KMS-11 (cell line): ENCODE measurements around the gene C1orf35.

Experiments
- H2AFZ ChIP-seq: fragments of 200-600 bp; sonication (generic); 2 replicates; pipeline ENCODE4 v1.6.1; 2016; ENCODE audit warnings: antibody characterized with exemption, mixed run types, low read depth
- H3K27ac ChIP-seq: fragments of 200-600 bp; sonication (generic); 2 replicates; pipeline ENCODE4 v1.6.1; 2016; ENCODE audit warnings: mild to moderate bottlenecking, mixed run types
- H3K27me3 ChIP-seq: fragments of 200-600 bp; sonication (generic); 2 replicates; pipeline ENCODE4 v1.6.1; 2017; ENCODE audit warnings: mild to moderate bottlenecking, low read depth, mixed run types, moderate library complexity; ENCODE audit not compliant: insufficient read depth
- H3K36me3 ChIP-seq: fragments of 200-600 bp; sonication (generic); 2 replicates; pipeline ENCODE4 v1.6.1; 2017; ENCODE audit warnings: mild to moderate bottlenecking, mixed run types; ENCODE audit not compliant: insufficient read depth
- H3K4me1 ChIP-seq: fragments of 200-600 bp; sonication (generic); 2 replicates; pipeline ENCODE4 v1.6.1; 2016; ENCODE audit warnings: mild to moderate bottlenecking, low read depth, mixed run types; ENCODE audit not compliant: poor library complexity, severe bottlenecking
- H3K4me2 ChIP-seq: fragments of 200-600 bp; sonication (generic); 2 replicates; pipeline ENCODE4 v1.7.0; 2016; ENCODE audit warnings: mild to moderate bottlenecking, mixed run types
- H3K4me3 ChIP-seq: fragments of 200-600 bp; sonication (generic); IDR thresholded peaks from 2 replicates; pipeline ENCODE4 v1.6.1; 2017; ENCODE audit warnings: low read depth, low read length, mixed read lengths; ENCODE audit not compliant: insufficient read depth
- H3K79me2 ChIP-seq: fragments of 200-600 bp; sonication (generic); 2 replicates; pipeline ENCODE4 v1.6.1; 2016; ENCODE audit warnings: low read depth, mixed run types; ENCODE audit not compliant: insufficient read depth
- H3K9ac ChIP-seq: fragments of 200-600 bp; sonication (generic); 2 replicates; pipeline ENCODE4 v1.6.1; 2016; ENCODE audit warnings: mild to moderate bottlenecking, mixed run types
- H4K20me1 ChIP-seq: fragments of 200-600 bp; sonication (generic); 2 replicates; pipeline ENCODE4 v1.6.1; 2016; ENCODE audit warnings: mild to moderate bottlenecking, mixed run types; ENCODE audit not compliant: insufficient read depth
- CTCF ChIP-seq: fragments of 200-600 bp; sonication (generic); conservative IDR thresholded peaks from 2 replicates; pipeline ENCODE4 v1.6.1; 2017; ENCODE audit warnings: low read depth, mild to moderate bottlenecking, antibody characterized with exemption, low read length, moderate library complexity, mixed read lengths

Gene C1orf35

GRCh38 chr1:228102791-228103620 lies at the start of gene C1orf35:
TSS of gene C1orf35 (minus strand) at chr1:228103325. CDS start at chr1:228103227, 98 bp downstream.
- Histone ChIP-seq H3K4me1 (peaks cover 21% of the 10 kb centered on the region), H3K27me3 (no peaks in the 10 kb centered on the region), H2AFZ (peak within 1 kb of the TSS; percentile 84), H3K36me3 (no peaks in the 10 kb centered on the region; the same call in 1 of the 2 replicates), H3K9ac (peak within 1 kb of the TSS; percentile 83), H4K20me1 (peaks cover 8% of the 10 kb centered on the region; the same call in 1 of the 2 replicates), H3K4me3 (peak within 1 kb of the TSS; percentile 77), H3K4me2 (peak within 1 kb of the TSS; percentile 83), H3K79me2 (peaks cover 37% of the 10 kb centered on the region; the same call in 1 of the 2 replicates), H3K27ac (peak within 1 kb of the TSS; percentile 84)
- no peak for TF ChIP-seq CTCF

- H3K79me2 ChIP-seq: no peaks in the 10 kb centered on the region
- no peaks in the 10 kb centered on the region for H3K4me1 ChIP-seq
- no peaks in the 10 kb centered on the region for H3K27me3 ChIP-seq
- no peaks in the 10 kb centered on the region for H3K36me3 ChIP-seq
- no peak for TF ChIP-seq CTCF
- no peak overlapping the region for H3K27ac ChIP-seq
- no peak overlapping the region for H3K9ac ChIP-seq
- H3K4me2 ChIP-seq: no peak overlapping the region
- H4K20me1 ChIP-seq: no peaks in the 10 kb centered on the region
- H2AFZ ChIP-seq: no peak overlapping the region
- H3K4me3 ChIP-seq: no peak overlapping the region
Measured at GRCh38 chr1:228152918-228153258, 49.8 kb upstream of the C1orf35 start.

GRCh38 chr1:228152097-228152917 lies 49.2 kb upstream of the C1orf35 start:
- H3K79me2 ChIP-seq: no peaks in the 10 kb centered on the region
- no peaks in the 10 kb centered on the region for H3K36me3 ChIP-seq
- no peaks in the 10 kb centered on the region for H4K20me1 ChIP-seq
- H3K4me2 ChIP-seq: no peak overlapping the region
- H2AFZ ChIP-seq: no peak overlapping the region
- no peak overlapping the region for H3K4me3 ChIP-seq
- H3K9ac ChIP-seq: no peak overlapping the region
- no peak overlapping the region for H3K27ac ChIP-seq
- no peak for TF ChIP-seq CTCF
- H3K27me3 ChIP-seq: no peaks in the 10 kb centered on the region
- H3K4me1 ChIP-seq: no peaks in the 10 kb centered on the region

- no peak overlapping the region for H2AFZ ChIP-seq
- no peak overlapping the region for H3K4me3 ChIP-seq
- no peaks in the 10 kb centered on the region for H3K4me1 ChIP-seq
- no peaks in the 10 kb centered on the region for H4K20me1 ChIP-seq
- no peak overlapping the region for H3K4me2 ChIP-seq
- no peak for TF ChIP-seq CTCF
- H3K27ac ChIP-seq: no peak overlapping the region
- H3K79me2 ChIP-seq: peaks cover 3% of the 10 kb centered on the region; the same call in 1 of the 2 replicates
- H3K9ac ChIP-seq: no peak overlapping the region
- H3K36me3 ChIP-seq: no peaks in the 10 kb centered on the region
- no peaks in the 10 kb centered on the region for H3K27me3 ChIP-seq
Measured at GRCh38 chr1:228151180-228151925, 48.2 kb upstream of the C1orf35 start.
